Metanephros (tissue), 1 donor: ENCODE data around the gene AIFM2. TPM values are rescaled to one million over a fixed set of nuclear protein-coding genes. Genes with fewer than 3 reads are reported as not detected.

Source experiments
- total RNA-seq: library from RNA; depleted of rRNA; stranded (reverse); fragments of >200 nt; gene quantifications from one replicate; pipeline ENCODE4 v1.2.3, GENCODE V29; 2014

The AIFM2 gene
- total RNA-seq = 3.8 TPM

DNA sequence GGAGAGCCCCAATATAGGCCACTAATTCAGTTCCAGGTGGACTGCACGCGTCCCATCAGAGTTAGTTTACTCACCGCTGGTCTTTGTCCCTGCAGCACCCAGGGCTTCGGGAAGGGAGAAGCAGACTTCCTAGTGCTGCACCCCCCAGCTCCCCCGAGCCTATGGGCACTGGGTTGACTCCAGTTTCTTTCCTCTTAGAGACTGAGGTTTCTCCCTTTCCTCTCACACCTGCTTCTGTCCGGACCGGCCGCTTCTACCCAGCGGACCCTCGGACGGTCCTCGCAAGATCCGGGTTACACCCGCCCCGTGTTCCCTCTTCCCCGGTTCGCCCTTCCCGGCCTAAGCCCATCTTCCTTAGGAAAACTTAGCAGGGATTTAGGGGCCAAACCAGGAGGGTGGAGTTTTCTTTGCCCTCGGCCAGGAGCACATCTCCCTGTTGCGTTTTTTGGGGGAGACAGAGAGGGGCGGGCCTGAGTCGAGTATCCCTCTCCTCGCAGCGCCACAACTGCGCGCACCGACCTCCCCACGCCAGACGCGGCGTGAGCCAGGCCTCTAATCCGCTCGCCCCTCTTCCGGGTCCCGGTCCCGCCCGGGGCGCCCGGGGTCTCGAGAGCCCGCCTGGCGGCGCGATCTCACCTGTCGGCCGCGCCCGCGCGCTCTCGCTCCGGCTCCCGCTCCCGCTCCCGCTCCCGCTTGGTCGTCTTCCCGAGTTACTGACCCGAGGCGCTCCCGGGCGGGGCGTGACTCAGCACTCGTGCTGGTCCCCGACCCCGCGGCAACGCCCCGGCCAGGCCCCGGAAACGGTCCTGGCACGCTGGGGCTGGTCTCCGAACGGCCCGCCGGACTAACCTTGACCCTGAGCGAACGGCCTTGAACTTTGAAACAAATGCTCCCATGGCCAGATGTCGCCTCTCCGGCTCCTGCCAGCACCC, at the start of gene AIFM2:
Gene AIFM2, minus strand, starts transcription at position 728 of the 932 bp plus-strand sequence. CDS start 8,741 bp downstream, outside the sequence.

DNA sequence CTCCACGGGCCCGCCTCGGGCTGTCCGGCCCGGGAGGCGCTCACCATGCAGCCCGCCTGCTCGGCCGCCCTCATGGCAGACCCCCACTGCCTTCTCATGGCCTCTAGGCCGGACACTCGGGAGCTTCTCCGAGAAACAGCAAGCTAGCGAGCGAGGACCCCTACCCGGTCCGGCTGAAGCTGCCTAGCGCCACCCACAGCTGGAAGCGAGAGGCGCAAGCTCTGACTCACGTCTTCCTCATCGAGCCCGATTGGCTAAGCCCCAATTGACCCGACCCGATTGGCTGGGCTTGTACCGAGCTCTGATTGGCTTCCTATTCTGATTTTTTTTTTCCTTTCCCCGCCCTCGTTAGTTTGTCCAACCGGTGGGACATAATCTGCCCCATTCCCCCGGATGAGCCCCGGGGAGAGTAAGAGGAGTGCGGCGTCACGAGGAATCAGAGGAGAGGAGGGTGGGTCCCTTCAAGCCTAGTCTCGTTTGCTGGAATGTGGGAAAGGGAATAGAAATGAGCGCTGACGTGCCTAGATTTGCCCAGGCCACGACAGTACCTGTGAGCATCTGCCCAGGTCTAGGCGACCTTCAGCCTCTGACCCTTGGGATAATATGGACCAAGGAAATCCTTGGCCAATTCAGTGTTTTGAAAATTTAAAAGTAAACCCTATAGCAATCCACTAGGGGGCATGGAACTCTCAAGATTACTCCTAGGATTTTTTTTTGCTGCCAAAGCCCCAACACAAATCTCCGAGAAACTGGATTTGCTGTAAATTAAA, 14.0 kb upstream of the AIFM2 start, which contains the start of gene TYSND1:
Gene TYSND1, minus strand, starts transcription at position 212 of the 770 bp plus-strand sequence. Its CDS starts 114 bp downstream, at position 98.

Other genes with a start within 250 kb of the AIFM2 start
- gene MACROH2A2, start 80.0 kb downstream of the AIFM2 start, total RNA-seq = 39.4 TPM
- gene TYSND1, start 13.9 kb upstream of the AIFM2 start, total RNA-seq = 16.0 TPM
- gene SAR1A, start 37.7 kb upstream of the AIFM2 start, total RNA-seq = 85.1 TPM
- gene PPA1, start 100.6 kb upstream of the AIFM2 start, total RNA-seq = 56.8 TPM
- 0.06 TPM for gene NPFFR1, start 151.2 kb upstream of the AIFM2 start, total RNA-seq
- gene LRRC20, start 249.8 kb upstream of the AIFM2 start, total RNA-seq = 15.7 TPM